ENCODE results near the gene PDP2.
A peak's percentile ranks its signal among the peaks of the same experiment; 100 is the strongest.
"Not testable (repeated sequence)": the region's sequence is repeated elsewhere in the genome, so short reads cannot be mapped to it uniquely, and the experiment has no call there.

Gene PDP2

GRCh38 chr16:66919569-66920298 lies 39.4 kb downstream of the PDP2 start:
- no peak for DNase-seq (ENCODE audit: low read depth)

- no peak for DNase-seq (ENCODE audit: low read depth)
Measured at GRCh38 chr16:66920299-66920590, 39.9 kb downstream of the PDP2 start.

- no peak for DNase-seq (ENCODE audit: low read depth)
Measured at GRCh38 chr16:66920924-66921680, 40.8 kb downstream of the PDP2 start.

GRCh38 chr16:66921729-66922450 lies 41.6 kb downstream of the PDP2 start:
- no peak for DNase-seq (ENCODE audit: low read depth)

- DNase-seq (ENCODE audit: low read depth) = no peak
Measured at GRCh38 chr16:66923247-66923731, 43.0 kb downstream of the PDP2 start.

GRCh38 chr16:66923866-66924265 lies 43.6 kb downstream of the PDP2 start:
- no peak for DNase-seq (ENCODE audit: low read depth)

GRCh38 chr16:66924527-66925321 lies 44.4 kb downstream of the PDP2 start:
- DNase-seq (ENCODE audit: low read depth) = peak; percentile 48

GRCh38 chr16:66925322-66925840 lies 45.1 kb downstream of the PDP2 start, which contains the start of gene RRAD:
TSS of gene RRAD (minus strand) at chr16:66925535. CDS start at chr16:66925179, 356 bp downstream.
- no peak for DNase-seq (ENCODE audit: low read depth)

GRCh38 chr16:66926171-66926947 lies 46.0 kb downstream of the PDP2 start:
- no peak for DNase-seq (ENCODE audit: low read depth)

GRCh38 chr16:66926961-66927436 lies 46.7 kb downstream of the PDP2 start:
- no peak for DNase-seq (ENCODE audit: low read depth)

- no peak for DNase-seq (ENCODE audit: low read depth)
Measured at GRCh38 chr16:66927918-66928649, 47.8 kb downstream of the PDP2 start.

- peak; percentile 47 for DNase-seq (ENCODE audit: low read depth)
Measured at GRCh38 chr16:66928702-66929388, 48.5 kb downstream of the PDP2 start.

- no peak for DNase-seq (ENCODE audit: low read depth)
Measured at GRCh38 chr16:66930189-66930588, 49.9 kb downstream of the PDP2 start.

- DNase-seq (ENCODE audit: low read depth) = no peak
Measured at GRCh38 chr16:66931665-66932064, 51.4 kb downstream of the PDP2 start.

- no peak for DNase-seq (ENCODE audit: low read depth)
Measured at GRCh38 chr16:66932076-66932475, 51.8 kb downstream of the PDP2 start.

GRCh38 chr16:66933776-66934137 lies 53.4 kb downstream of the PDP2 start:
- DNase-seq (ENCODE audit: low read depth) = no peak

- peak; percentile 90 for DNase-seq (ENCODE audit: low read depth)
Measured at GRCh38 chr16:66934138-66934838, 54.0 kb downstream of the PDP2 start, which contains the start of gene CIAO2B. TSS of gene CIAO2B (minus strand) at chr16:66934402. CDS start at chr16:66934364, 38 bp downstream.

GRCh38 chr16:66934839-66935313 lies 54.6 kb downstream of the PDP2 start:
- DNase-seq (ENCODE audit: low read depth) = not testable (repeated sequence)
